GM12878 (cell line): ENCODE data around the gene FZD2. TPM values are rescaled to one million over a fixed set of nuclear protein-coding genes. Genes with fewer than 3 reads are reported as not detected.

Experiments used
- ATAC-seq: fragments of 200-7000 bp; cut with Tn5 transposase; 3 replicates; pipeline ENCODE4 v1.9.1; 2020; ENCODE audit warnings: mild to moderate bottlenecking, moderate library complexity
- BruUV-seq: library from RNA; stranded (reverse); fragments of 400-500 nt; replicated peaks from 2 replicates; lab custom pipeline; 2021; lab: Mats Ljungman, UMichigan
- CTCF ChIA-PET: fragments of 300-600 bp; sonication (Branson Sonifier 250); formaldehyde crosslinking; extraction: SDS; loops from one replicate; lab custom pipeline; 2021; ENCODE audit warnings: inconsistent platforms; lab: Yijun Ruan, JAX
- POLR2A ChIA-PET: fragments of 350-600 bp; formaldehyde crosslinking; extraction: SDS; loops from one replicate; lab custom pipeline; 2021; ENCODE audit warnings: inconsistent platforms; lab: Charles Lee
- RAD21 ChIA-PET: fragments of 300-600 bp; sonication (Branson Sonifier 250); formaldehyde crosslinking; loops from one replicate; lab custom pipeline; 2023; ENCODE audit warnings: antibody characterized with exemption; ENCODE audit not compliant: unreplicated experiment; lab: Charles Lee
- SMC1A ChIA-PET: fragments of 300-600 bp; sonication (Branson Sonifier 250); formaldehyde crosslinking; loops from one replicate; lab custom pipeline; 2023; ENCODE audit not compliant: unreplicated experiment, uncharacterized antibody; lab: Charles Lee
- DNase-seq: peaks from one replicate; pipeline ENCODE4 v3.0.0-alpha.2; 2011; ENCODE audit warnings: low read depth, low spot score
- FAIRE-seq: peaks from 3 replicates; lab custom pipeline; 2011; peaks lifted over from hg19 to GRCh38; lab: Jason Lieb, UNC
- H2AFZ ChIP-seq: 2 replicates; pipeline ENCODE4 v1.6.0; 2011; ENCODE audit warnings: low read depth, low read length, control low read depth; ENCODE audit not compliant: control insufficient read depth
- H3K27ac ChIP-seq: 2 replicates; pipeline ENCODE4 v1.5.1; 2011; ENCODE audit warnings: control low read depth; ENCODE audit not compliant: control insufficient read depth, insufficient read depth
- H3K27me3 ChIP-seq, 2 experiments: replicated peaks in 1 of 2; 2 replicates each; pipeline versions ENCODE4 v1.6.0 to v1.6.1; 2011; ENCODE audit warnings: low read length in 1 of 2; ENCODE audit not compliant: control insufficient read depth in 2 of 2, insufficient read depth in 2 of 2
- H3K36me3 ChIP-seq, 2 experiments: 2 replicates each; pipeline ENCODE4 v1.5.1; 2011; ENCODE audit warnings: low read length in 1 of 2; ENCODE audit not compliant: control insufficient read depth in 2 of 2, insufficient read depth in 2 of 2
- H3K4me1 ChIP-seq: 2 replicates; pipeline ENCODE4 v1.6.1; 2011; ENCODE audit warnings: mild to moderate bottlenecking, low read length, moderate library complexity, mixed read lengths; ENCODE audit not compliant: control insufficient read depth, insufficient read depth
- H3K4me2 ChIP-seq: 2 replicates; pipeline ENCODE4 v1.6.0; 2011; ENCODE audit warnings: control low read depth; ENCODE audit not compliant: control insufficient read depth, insufficient read depth
- H3K4me3 ChIP-seq: fragments of 200-600 bp; sonication (generic); 2 replicates; pipeline ENCODE4 v1.5.1; 2016
- H3K79me2 ChIP-seq: 2 replicates; pipeline ENCODE4 v1.6.0; 2011; ENCODE audit warnings: low read length; ENCODE audit not compliant: control insufficient read depth, insufficient read depth
- H3K9ac ChIP-seq: 2 replicates; pipeline ENCODE4 v1.8.0; 2011; ENCODE audit warnings: low read length, control low read depth, mixed read lengths; ENCODE audit not compliant: control insufficient read depth, insufficient read depth
- H3K9me3 ChIP-seq: replicated peaks from 3 replicates; pipeline ENCODE4 v1.5.1; 2011; ENCODE audit warnings: mild to moderate bottlenecking, low read length; ENCODE audit not compliant: control insufficient read depth, insufficient read depth
- H4K20me1 ChIP-seq: 2 replicates; pipeline ENCODE4 v1.6.0; 2011; ENCODE audit not compliant: control insufficient read depth, insufficient read depth
- CREB1 ChIP-seq: IDR thresholded peaks from 2 replicates; pipeline ENCODE4 v1.6.1; 2012; ENCODE audit warnings: low read depth, mild to moderate bottlenecking, inconsistent platforms
- FOXM1 ChIP-seq: IDR thresholded peaks from 2 replicates; pipeline ENCODE4 v1.6.1; 2012; ENCODE audit warnings: low read depth, mild to moderate bottlenecking, inconsistent platforms, low read length, moderate library complexity
- MXI1 ChIP-seq: fragments of 150-350 bp; IDR thresholded peaks from 2 replicates; pipeline ENCODE4 v1.6.1; 2011; ENCODE audit warnings: low read depth, mild to moderate bottlenecking, inconsistent platforms, low read length, improper control_type of control experiment
- RUNX3 ChIP-seq: IDR thresholded peaks from 2 replicates; pipeline ENCODE4 v1.6.1; 2012; ENCODE audit warnings: low read length, inconsistent platforms
- WGBS: methylation state at CpG from one replicate; pipeline ENCODE4 v1.1.6; 2016; ENCODE audit warnings: low lambda C conversion rate; ENCODE audit not compliant: insufficient replicate concordance, insufficient coverage; ENCODE audit errors: missing lambda C conversion rate; 5-methylcytosine and 5-hydroxymethylcytosine counted together
- in situ Hi-C: fragments of 300-500 bp; cut with MboI; formaldehyde crosslinking; loops from 9 replicates; pipeline ENCODE4 v1.14.3; 2018; ENCODE audit warnings: mixed read lengths
- intact Hi-C: fragments of 100-400 bp; cut with micrococcal nuclease; formaldehyde crosslinking; loops from one replicate; pipeline ENCODE4 v1.14.2; 2022; ENCODE audit not compliant: unreplicated experiment
- polyA plus RNA-seq, 11 experiments: library from polyadenylated mRNA; depleted of rRNA in 4 of 11; unstranded in 6 of 11; stranded (reverse) in 5 of 11; fragments of >200 nt; fragmentation: Nextera tagmentation in 4 of 11; fragmentation: Illumina TruSeq in 1 of 11; extraction: Ambion mirVana in 4 of 11; extraction: Trizol in 1 of 11; gene quantifications; 1 replicate in 1 of 11; 2 replicates in 10 of 11; pipeline versions ENCODE4 v1.2.1 to v1.2.3, GENCODE V29; 2011 to 2016; ENCODE audit warnings: inconsistent platforms in 2 of 11, missing spikeins in 2 of 11, low read depth in 1 of 11
- total RNA-seq, 4 experiments: library from RNA; depleted of rRNA in 3 of 4; stranded (reverse); fragments of >200 nt in 3 of 4; fragmentation: Illumina TruSeq in 1 of 4; extraction: Trizol in 1 of 4; gene quantifications; 2 replicates each; pipeline versions ENCODE4 v1.2.1 to v1.2.3, GENCODE V29; 2013 to 2021
- TF ChIP-seq, protein P1 (sequence below): fragments of 450-650 bp; IDR thresholded peaks from 2 replicates; pipeline ENCODE4 v1.6.1; 2017; ENCODE audit warnings: mild to moderate bottlenecking
- TF ChIP-seq, protein P2 (sequence below): IDR thresholded peaks from 2 replicates; pipeline ENCODE4 v1.6.1; 2011; ENCODE audit warnings: mild to moderate bottlenecking, low read depth, low read length, moderate library complexity; ENCODE audit not compliant: insufficient replicate concordance
- TF ChIP-seq, protein P3 (sequence below): fragments of 450-650 bp; formaldehyde crosslinking; IDR thresholded peaks from 2 replicates; pipeline ENCODE4 v1.5.0; 2022; ENCODE audit warnings: mild to moderate bottlenecking, missing genetic modification characterization
- TF ChIP-seq, protein P4 (sequence below): fragments of 450-650 bp; IDR thresholded peaks from 2 replicates; pipeline ENCODE4 v1.6.1; 2017; ENCODE audit warnings: mild to moderate bottlenecking, moderate library complexity

The FZD2 gene
- total and polyA plus RNA-seq, 10 of the 15 experiments (the other 5 are each of a cell fraction or from before 2014, with no cell fraction given), result 0.09 to 4.2 (median 0.63) TPM; not detected in 1

DNA sequence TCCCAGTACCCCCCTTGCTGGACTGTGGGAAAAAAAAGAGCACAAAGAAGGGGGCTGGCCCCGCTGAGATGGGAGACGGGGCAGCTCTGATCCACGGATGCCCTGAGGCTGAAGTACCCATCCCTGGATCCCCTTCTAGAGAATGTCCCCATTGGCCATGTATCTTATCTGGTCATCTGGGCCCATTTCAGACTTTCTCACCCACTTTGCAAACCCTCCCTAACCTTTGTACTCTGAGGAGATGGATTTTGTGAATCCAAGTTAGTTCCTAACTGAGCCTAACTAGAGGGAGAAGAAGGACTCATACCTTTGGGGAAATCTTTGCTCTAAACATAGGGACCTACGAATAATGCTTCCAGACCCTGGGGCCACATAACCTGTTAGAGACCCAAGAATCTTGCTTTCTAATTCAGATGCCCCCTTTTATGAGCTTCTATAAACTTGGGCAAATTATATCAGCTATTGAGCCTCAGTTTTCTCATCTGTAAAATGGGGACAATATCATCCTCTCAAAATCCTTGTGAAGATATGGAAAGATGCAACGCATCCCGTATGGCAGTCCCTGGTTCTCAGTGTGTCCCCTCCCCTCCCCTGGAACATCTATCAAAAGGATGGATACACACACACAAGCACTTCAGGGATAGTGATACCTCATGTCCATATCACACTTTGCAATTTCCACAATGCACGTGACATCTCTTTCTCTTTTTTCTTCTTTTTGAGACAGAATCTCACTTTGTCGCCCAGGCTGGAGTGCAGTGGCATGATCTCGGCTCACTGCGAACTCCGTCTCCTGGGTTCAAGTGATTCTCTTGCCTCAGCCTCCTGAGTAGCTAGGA is 16.8 kb upstream of the FZD2 start (continued):
- TF ChIP-seq, protein P1, sequence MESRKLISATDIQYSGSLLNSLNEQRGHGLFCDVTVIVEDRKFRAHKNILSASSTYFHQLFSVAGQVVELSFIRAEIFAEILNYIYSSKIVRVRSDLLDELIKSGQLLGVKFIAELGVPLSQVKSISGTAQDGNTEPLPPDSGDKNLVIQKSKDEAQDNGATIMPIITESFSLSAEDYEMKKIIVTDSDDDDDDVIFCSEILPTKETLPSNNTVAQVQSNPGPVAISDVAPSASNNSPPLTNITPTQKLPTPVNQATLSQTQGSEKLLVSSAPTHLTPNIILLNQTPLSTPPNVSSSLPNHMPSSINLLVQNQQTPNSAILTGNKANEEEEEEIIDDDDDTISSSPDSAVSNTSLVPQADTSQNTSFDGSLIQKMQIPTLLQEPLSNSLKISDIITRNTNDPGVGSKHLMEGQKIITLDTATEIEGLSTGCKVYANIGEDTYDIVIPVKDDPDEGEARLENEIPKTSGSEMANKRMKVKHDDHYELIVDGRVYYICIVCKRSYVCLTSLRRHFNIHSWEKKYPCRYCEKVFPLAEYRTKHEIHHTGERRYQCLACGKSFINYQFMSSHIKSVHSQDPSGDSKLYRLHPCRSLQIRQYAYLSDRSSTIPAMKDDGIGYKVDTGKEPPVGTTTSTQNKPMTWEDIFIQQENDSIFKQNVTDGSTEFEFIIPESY, result no peak
- no peak for TF ChIP-seq RUNX3
- TF ChIP-seq MXI1, result no peak
- TF ChIP-seq CREB1, result no peak

- H3K27me3 ChIP-seq, result no peaks in the 10 kb centered on the region
- H3K4me1 ChIP-seq, result peaks cover 13% of the 10 kb centered on the region
- H3K79me2 ChIP-seq, result no peaks in the 10 kb centered on the region
- ATAC-seq (0 out of 3 replicates have a peak, but pooled peaks have one; percentile 17), DNase-seq (no peak), FAIRE-seq (no peak)
- H3K4me2 ChIP-seq, result peak overlapping the region; percentile 39; the same call in 1 of the 2 replicates
- H3K4me3 ChIP-seq, result no peak overlapping the region
- 0 out of 2 replicates have a peak overlapping the region, but pooled peaks have one; percentile 20 for H3K27ac ChIP-seq
- CTCF ChIA-PET, result interaction anchor here (1.4 kb wide), 1 partner anchor 11 kb away, joined by 3 read pairs; no protein-coding TSS in a partner anchor
- in situ Hi-C loops (no loop called here), intact Hi-C loops (no loop called here)
- H4K20me1 ChIP-seq, result no peaks in the 10 kb centered on the region
- no TSS peak for BruUV-seq
- POLR2A ChIA-PET, result no interaction called here
- SMC1A ChIA-PET, result no interaction called here
- 57% methylated on average over 8 of the region's 8 CpGs for WGBS
- H3K36me3 ChIP-seq, result no peaks in the 10 kb centered on the region
- RAD21 ChIA-PET, result no interaction called here
- no peaks in the 10 kb centered on the region for H3K9me3 ChIP-seq
- peak overlapping the region; percentile 21 for H2AFZ ChIP-seq
- H3K9ac ChIP-seq, result no peak overlapping the region
- no peak for TF ChIP-seq FOXM1
- TF ChIP-seq, protein P2, sequence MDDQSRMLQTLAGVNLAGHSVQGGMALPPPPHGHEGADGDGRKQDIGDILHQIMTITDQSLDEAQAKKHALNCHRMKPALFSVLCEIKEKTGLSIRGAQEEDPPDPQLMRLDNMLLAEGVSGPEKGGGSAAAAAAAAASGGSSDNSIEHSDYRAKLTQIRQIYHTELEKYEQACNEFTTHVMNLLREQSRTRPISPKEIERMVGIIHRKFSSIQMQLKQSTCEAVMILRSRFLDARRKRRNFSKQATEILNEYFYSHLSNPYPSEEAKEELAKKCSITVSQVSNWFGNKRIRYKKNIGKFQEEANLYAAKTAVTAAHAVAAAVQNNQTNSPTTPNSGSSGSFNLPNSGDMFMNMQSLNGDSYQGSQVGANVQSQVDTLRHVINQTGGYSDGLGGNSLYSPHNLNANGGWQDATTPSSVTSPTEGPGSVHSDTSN, result no peak
- TF ChIP-seq, protein P3, sequence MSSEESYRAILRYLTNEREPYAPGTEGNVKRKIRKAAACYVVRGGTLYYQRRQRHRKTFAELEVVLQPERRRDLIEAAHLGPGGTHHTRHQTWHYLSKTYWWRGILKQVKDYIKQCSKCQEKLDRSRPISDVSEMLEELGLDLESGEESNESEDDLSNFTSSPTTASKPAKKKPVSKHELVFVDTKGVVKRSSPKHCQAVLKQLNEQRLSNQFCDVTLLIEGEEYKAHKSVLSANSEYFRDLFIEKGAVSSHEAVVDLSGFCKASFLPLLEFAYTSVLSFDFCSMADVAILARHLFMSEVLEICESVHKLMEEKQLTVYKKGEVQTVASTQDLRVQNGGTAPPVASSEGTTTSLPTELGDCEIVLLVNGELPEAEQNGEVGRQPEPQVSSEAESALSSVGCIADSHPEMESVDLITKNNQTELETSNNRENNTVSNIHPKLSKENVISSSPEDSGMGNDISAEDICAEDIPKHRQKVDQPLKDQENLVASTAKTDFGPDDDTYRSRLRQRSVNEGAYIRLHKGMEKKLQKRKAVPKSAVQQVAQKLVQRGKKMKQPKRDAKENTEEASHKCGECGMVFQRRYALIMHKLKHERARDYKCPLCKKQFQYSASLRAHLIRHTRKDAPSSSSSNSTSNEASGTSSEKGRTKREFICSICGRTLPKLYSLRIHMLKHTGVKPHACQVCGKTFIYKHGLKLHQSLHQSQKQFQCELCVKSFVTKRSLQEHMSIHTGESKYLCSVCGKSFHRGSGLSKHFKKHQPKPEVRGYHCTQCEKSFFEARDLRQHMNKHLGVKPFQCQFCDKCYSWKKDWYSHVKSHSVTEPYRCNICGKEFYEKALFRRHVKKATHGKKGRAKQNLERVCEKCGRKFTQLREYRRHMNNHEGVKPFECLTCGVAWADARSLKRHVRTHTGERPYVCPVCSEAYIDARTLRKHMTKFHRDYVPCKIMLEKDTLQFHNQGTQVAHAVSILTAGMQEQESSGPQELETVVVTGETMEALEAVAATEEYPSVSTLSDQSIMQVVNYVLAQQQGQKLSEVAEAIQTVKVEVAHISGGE (CRISPR knock-in tag), result no peak
- TF ChIP-seq, protein P4, sequence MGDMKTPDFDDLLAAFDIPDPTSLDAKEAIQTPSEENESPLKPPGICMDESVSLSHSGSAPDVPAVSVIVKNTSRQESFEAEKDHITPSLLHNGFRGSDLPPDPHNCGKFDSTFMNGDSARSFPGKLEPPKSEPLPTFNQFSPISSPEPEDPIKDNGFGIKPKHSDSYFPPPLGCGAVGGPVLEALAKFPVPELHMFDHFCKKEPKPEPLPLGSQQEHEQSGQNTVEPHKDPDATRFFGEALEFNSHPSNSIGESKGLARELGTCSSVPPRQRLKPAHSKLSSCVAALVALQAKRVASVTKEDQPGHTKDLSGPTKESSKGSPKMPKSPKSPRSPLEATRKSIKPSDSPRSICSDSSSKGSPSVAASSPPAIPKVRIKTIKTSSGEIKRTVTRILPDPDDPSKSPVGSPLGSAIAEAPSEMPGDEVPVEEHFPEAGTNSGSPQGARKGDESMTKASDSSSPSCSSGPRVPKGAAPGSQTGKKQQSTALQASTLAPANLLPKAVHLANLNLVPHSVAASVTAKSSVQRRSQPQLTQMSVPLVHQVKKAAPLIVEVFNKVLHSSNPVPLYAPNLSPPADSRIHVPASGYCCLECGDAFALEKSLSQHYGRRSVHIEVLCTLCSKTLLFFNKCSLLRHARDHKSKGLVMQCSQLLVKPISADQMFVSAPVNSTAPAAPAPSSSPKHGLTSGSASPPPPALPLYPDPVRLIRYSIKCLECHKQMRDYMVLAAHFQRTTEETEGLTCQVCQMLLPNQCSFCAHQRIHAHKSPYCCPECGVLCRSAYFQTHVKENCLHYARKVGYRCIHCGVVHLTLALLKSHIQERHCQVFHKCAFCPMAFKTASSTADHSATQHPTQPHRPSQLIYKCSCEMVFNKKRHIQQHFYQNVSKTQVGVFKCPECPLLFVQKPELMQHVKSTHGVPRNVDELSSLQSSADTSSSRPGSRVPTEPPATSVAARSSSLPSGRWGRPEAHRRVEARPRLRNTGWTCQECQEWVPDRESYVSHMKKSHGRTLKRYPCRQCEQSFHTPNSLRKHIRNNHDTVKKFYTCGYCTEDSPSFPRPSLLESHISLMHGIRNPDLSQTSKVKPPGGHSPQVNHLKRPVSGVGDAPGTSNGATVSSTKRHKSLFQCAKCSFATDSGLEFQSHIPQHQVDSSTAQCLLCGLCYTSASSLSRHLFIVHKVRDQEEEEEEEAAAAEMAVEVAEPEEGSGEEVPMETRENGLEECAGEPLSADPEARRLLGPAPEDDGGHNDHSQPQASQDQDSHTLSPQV, result no peak
Observed at GRCh38 chr17:44541884-44542581, 15.3 kb upstream of the FZD2 start.
